Spinal cord (tissue), 10 donors: ENCODE results near the gene NEMP1. TPM values are rescaled to one million over a fixed set of nuclear protein-coding genes. Genes with fewer than 3 reads are reported as not detected.

Source experiments
- DNase-seq, 6 donors: peaks; one replicate each; pipeline versions ENCODE4 v3.0.0 to v3.0.0-alpha.2; 2013 to 2015; ENCODE audit warnings: low spot score in 6 of 6, low read depth in 4 of 6
- H3K27ac ChIP-seq: one replicate; pipeline ENCODE4 v1.5.1; 2013; ENCODE audit warnings: low read depth, low read length, control low read depth
- H3K27me3 ChIP-seq: one replicate; pipeline ENCODE4 v1.6.1; 2013; ENCODE audit warnings: low read length; ENCODE audit not compliant: control insufficient read depth, insufficient read depth
- H3K36me3 ChIP-seq: one replicate; pipeline ENCODE4 v1.6.1; 2013; ENCODE audit warnings: low read length; ENCODE audit not compliant: control insufficient read depth, insufficient read depth
- H3K4me1 ChIP-seq: one replicate; pipeline ENCODE4 v1.6.1; 2013; ENCODE audit warnings: low read length; ENCODE audit not compliant: control insufficient read depth, insufficient read depth
- H3K4me3 ChIP-seq: one replicate; pipeline ENCODE4 v1.5.1; 2013; ENCODE audit warnings: low read depth, low read length, control low read depth
- H3K9me3 ChIP-seq: one replicate; pipeline ENCODE4 v1.6.1; 2013; ENCODE audit warnings: low read length; ENCODE audit not compliant: control insufficient read depth, insufficient read depth
- WGBS: methylation state at CpG from one replicate; pipeline ENCODE4 v1.1.5; 2013; ENCODE audit warnings: missing lambda C conversion rate; ENCODE audit not compliant: insufficient coverage; 5-methylcytosine and 5-hydroxymethylcytosine counted together
- polyA plus RNA-seq, 2 donors: library from polyadenylated mRNA; unstranded; fragments of 120-200 nt; gene quantifications; one replicate each; pipeline ENCODE4 v1.2.1, GENCODE V29; 2013; ENCODE audit not compliant: insufficient read length in 2 of 2
- total RNA-seq, 2 donors: library from RNA; depleted of rRNA in 1 of 2; stranded (reverse); fragments of 120-200 nt in 1 of 2; fragments of >200 nt in 1 of 2; gene quantifications; one replicate each; pipeline versions ENCODE4 v1.2.3 to v1.2.4, GENCODE V29; 2013 to 2014
- donor health status: healthy.

Gene NEMP1
- total and polyA plus RNA-seq, 4 donors: 13.2 to 17.3 (median 13.6) TPM

GRCh38 chr12:57098546-57098945, 20.0 kb upstream of the NEMP1 start:
- Histone ChIP-seq H3K4me3 (no peak overlapping the region), H3K27ac (no peak overlapping the region), H3K9me3 (no peaks in the 10 kb centered on the region), H3K36me3 (peaks cover 34% of the 10 kb centered on the region), H3K4me1 (peaks cover 18% of the 10 kb centered on the region), H3K27me3 (no peaks in the 10 kb centered on the region)
- WGBS: no CpG with 5 or more reads among the region's 1 CpG
- no peak for DNase-seq

DNA sequence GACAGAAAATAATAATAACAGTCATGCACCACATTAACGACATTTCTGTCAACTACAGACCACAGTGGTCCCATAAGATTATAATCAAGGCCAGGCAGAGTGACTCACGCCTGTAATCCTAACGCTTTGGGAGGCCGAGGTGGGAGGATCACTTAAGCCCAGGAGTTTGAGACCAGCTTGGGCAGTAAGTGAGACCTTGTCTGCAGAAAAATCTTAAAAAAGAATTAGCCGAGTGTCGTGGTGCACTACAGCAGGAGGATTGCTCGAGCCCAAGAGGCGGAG, 18.9 kb upstream of the NEMP1 start:
- H3K36me3 ChIP-seq: peaks cover 44% of the 10 kb centered on the region
- peaks cover 26% of the 10 kb centered on the region for H3K4me1 ChIP-seq
- no peaks in the 10 kb centered on the region for H3K27me3 ChIP-seq
- no peak overlapping the region for H3K4me3 ChIP-seq
- no peak for DNase-seq
- no peaks in the 10 kb centered on the region for H3K9me3 ChIP-seq
- 87% methylated on average over 8 of the region's 8 CpGs for WGBS
- no peak overlapping the region for H3K27ac ChIP-seq

- Histone ChIP-seq H3K27ac (no peak overlapping the region), H3K36me3 (peaks cover 50% of the 10 kb centered on the region), H3K4me3 (no peak overlapping the region), H3K4me1 (peaks cover 29% of the 10 kb centered on the region), H3K27me3 (no peaks in the 10 kb centered on the region), H3K9me3 (no peaks in the 10 kb centered on the region)
- 84% methylated on average over 4 of the region's 8 CpGs for WGBS
- no peak for DNase-seq
Observed at GRCh38 chr12:57096748-57097553, 18.4 kb upstream of the NEMP1 start.

DNA sequence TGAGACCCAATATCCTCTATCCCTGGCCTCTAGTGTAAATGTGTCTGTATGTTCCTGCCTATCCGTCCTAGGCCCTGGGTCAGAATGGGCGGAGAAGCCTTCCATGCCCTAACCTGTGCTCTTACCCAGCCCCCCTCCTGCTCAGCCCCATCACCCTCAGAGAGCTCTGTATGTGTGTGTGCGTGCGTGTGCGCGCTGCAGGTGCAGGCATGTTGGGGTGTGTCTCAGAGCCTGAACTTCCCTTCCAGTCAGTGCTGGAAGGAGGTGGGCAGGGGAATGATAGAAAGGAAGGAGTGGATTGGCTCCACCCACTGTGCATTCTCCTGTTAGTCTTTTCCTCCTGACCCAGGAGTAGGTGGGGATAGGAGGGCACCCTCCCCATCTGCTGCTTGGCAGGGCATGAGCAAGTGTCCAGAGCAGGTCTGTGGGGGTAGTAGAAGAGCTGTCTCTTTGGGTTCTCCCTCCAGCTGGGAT, 17.5 kb upstream of the NEMP1 start:
- H3K4me1 ChIP-seq: peaks cover 37% of the 10 kb centered on the region
- H3K9me3 ChIP-seq: no peaks in the 10 kb centered on the region
- DNase-seq: no peak
- H3K27me3 ChIP-seq: no peaks in the 10 kb centered on the region
- no peak overlapping the region for H3K27ac ChIP-seq
- H3K4me3 ChIP-seq: no peak overlapping the region
- WGBS: no CpG with 5 or more reads among the region's 6 CpGs
- peaks cover 58% of the 10 kb centered on the region for H3K36me3 ChIP-seq

GRCh38 chr12:57095440-57095839, 16.8 kb upstream of the NEMP1 start:
- Histone ChIP-seq H3K4me3 (no peak overlapping the region), H3K27ac (no peak overlapping the region), H3K36me3 (peaks cover 63% of the 10 kb centered on the region), H3K27me3 (no peaks in the 10 kb centered on the region), H3K4me1 (peaks cover 44% of the 10 kb centered on the region), H3K9me3 (no peaks in the 10 kb centered on the region)
- 90% methylated on average over 3 of the region's 3 CpGs for WGBS
- DNase-seq: no peak

DNA sequence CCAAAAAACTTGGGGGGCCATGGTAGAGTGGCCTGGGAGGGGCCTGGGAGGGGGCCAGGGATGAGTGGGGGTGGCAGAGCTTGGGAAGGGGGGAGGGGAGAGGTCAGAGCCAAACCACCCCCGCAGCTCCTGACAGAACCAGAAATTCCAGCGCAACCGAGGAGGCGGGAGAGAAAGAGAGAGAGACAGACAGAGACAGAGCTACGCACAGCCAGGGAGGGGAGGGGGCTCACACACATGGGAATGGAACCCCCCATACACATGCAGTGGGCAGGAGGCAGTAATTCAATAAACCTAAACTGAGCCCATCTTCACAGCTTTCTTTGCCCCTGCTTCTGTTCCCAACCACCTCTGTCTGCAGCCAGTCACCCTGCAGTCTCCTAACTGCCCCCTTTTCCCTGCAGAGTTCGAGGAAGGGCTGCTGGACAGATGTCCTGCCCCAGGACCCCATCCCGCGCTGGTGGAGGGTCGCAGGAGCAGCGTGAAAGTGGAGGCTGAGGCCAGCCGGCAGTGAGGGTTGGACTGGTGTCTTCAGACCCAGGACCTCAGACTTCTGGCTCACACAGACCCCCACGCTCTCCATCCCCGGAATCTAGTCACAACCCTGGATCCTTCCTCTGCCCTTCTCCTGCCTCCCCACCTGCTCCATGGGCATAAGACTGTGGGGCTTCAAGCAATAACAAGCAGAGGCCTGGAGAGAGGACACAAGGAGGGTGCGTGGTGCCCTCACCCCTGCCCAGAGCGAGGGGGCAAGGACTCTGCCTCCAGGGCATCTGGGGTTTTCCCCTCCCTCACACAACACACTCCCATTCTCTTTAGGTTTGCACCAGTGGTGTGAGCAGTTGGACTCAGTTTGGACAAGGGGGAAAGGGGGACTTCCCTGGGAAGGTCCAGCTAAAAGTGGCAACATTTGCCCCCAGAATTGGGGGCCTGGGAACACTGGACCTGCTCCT, 15.9 kb upstream of the NEMP1 start:
- peak overlapping the region; percentile 35 for H3K27ac ChIP-seq
- no peaks in the 10 kb centered on the region for H3K9me3 ChIP-seq
- no peak for DNase-seq
- H3K4me1 ChIP-seq: peaks cover 54% of the 10 kb centered on the region
- peaks cover 64% of the 10 kb centered on the region for H3K36me3 ChIP-seq
- WGBS: 79% methylated on average over 6 of the region's 15 CpGs
- H3K27me3 ChIP-seq: no peaks in the 10 kb centered on the region
- no peak overlapping the region for H3K4me3 ChIP-seq

GRCh38 chr12:57093415-57094207, 15.0 kb upstream of the NEMP1 start:
- Histone ChIP-seq H3K27ac (peak overlapping the region; percentile 67), H3K27me3 (no peaks in the 10 kb centered on the region), H3K4me3 (peak overlapping the region; percentile 5), H3K9me3 (no peaks in the 10 kb centered on the region), H3K36me3 (peaks cover 64% of the 10 kb centered on the region), H3K4me1 (peaks cover 55% of the 10 kb centered on the region)
- DNase-seq: peak in 2 of 6 donors; percentile 65 to 73
- WGBS: 38% methylated on average over 20 of the region's 24 CpGs

DNA sequence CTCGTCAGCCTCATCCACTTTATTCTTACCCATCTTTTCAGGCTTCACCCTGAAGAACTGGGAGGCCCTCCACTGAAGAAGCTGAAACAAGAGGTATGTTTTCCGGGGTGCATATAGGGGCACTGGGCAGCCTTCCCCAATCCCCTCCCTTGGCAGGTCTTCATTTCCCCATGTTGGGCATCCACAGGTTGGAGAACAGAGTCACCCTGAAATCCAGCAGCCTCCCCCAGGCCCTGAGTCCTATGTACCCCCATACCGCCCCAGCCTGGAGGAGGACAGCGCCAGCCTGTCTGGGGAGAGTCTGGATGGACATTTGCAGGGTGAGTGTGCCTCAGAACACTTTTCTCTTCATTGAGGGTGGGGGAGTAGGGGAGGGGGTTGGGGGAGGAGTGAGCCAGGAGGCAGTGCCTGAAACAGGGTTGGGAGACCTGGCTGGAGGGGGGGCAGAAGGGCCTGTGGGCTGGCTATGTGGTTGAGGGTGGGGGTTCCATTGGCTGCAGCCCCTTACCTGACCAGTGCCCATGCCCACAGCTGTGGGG, 14.4 kb upstream of the NEMP1 start:
- peaks cover 61% of the 10 kb centered on the region for H3K4me1 ChIP-seq
- no peaks in the 10 kb centered on the region for H3K27me3 ChIP-seq
- WGBS: 85% methylated on average over 3 of the region's 4 CpGs
- DNase-seq: no peak
- H3K9me3 ChIP-seq: no peaks in the 10 kb centered on the region
- H3K36me3 ChIP-seq: peaks cover 64% of the 10 kb centered on the region
- peak overlapping the region; percentile 67 for H3K27ac ChIP-seq
- no peak overlapping the region for H3K4me3 ChIP-seq

- H3K9me3 ChIP-seq: no peaks in the 10 kb centered on the region
- H3K4me3 ChIP-seq: no peak overlapping the region
- H3K36me3 ChIP-seq: peaks cover 64% of the 10 kb centered on the region
- no peak for DNase-seq
- 79% methylated on average over 5 of the region's 5 CpGs for WGBS
- H3K27me3 ChIP-seq: no peaks in the 10 kb centered on the region
- no peak overlapping the region for H3K27ac ChIP-seq
- peaks cover 66% of the 10 kb centered on the region for H3K4me1 ChIP-seq
Observed at GRCh38 chr12:57092529-57092862, 13.9 kb upstream of the NEMP1 start.
